ENCODE results near the gene ANKRD31.
A peak's percentile ranks its signal among the peaks of the same experiment; 100 is the strongest.

ANKRD31 gene

GRCh38 chr5:75057561-75057960 is 179.1 kb downstream of the ANKRD31 start:
- DNase-seq = peak; percentile 37

DNA sequence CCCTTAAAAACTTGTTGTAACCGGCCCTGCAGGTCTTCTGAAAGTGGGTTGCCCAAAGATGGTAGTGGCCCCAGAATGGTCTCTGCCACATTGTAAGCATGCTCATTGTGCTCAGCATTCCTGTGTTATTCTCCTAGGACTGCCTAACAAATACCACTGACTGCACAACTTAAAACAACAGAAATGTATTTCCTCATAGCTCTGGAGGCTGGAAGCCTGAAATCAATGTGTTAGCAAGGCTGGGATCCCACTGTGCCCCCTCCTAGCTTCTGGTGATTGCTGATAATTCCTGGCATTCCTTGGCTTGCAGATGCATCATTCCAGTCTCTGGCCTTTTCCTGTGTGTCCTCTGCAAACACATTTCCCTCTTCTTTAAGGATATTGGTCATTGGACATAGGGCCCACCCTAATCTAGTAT is 180.9 kb downstream of the ANKRD31 start:
- no peak for DNase-seq

- DNase-seq = no peak
These were observed 182.3 kb downstream of the ANKRD31 start for GRCh38 chr5:75054134-75054930.

- DNase-seq = peak; percentile 60
These were observed 183.2 kb downstream of the ANKRD31 start for GRCh38 chr5:75053304-75054133.

- DNase-seq = no peak
These were observed 183.7 kb downstream of the ANKRD31 start for GRCh38 chr5:75053054-75053303.

- peak; percentile 37 for DNase-seq
These were observed 184.3 kb downstream of the ANKRD31 start, which contains the start of gene GCNT4 for GRCh38 chr5:75052192-75053053. TSS of gene GCNT4 (minus strand) at chr5:75052558. CDS start at chr5:75030037, 22,521 bp downstream.

GRCh38 chr5:75051217-75051751 is 185.4 kb downstream of the ANKRD31 start:
- peak; percentile 8 for DNase-seq

GRCh38 chr5:75050415-75050814 is 186.3 kb downstream of the ANKRD31 start:
- peak; percentile 12 for DNase-seq

GRCh38 chr5:75049456-75050351 is 187.0 kb downstream of the ANKRD31 start:
- DNase-seq = peak; percentile 74

- no peak for DNase-seq
These were observed 188.2 kb downstream of the ANKRD31 start for GRCh38 chr5:75048457-75048953.

- DNase-seq = no peak
These were observed 189.3 kb downstream of the ANKRD31 start for GRCh38 chr5:75047356-75047755.

DNA sequence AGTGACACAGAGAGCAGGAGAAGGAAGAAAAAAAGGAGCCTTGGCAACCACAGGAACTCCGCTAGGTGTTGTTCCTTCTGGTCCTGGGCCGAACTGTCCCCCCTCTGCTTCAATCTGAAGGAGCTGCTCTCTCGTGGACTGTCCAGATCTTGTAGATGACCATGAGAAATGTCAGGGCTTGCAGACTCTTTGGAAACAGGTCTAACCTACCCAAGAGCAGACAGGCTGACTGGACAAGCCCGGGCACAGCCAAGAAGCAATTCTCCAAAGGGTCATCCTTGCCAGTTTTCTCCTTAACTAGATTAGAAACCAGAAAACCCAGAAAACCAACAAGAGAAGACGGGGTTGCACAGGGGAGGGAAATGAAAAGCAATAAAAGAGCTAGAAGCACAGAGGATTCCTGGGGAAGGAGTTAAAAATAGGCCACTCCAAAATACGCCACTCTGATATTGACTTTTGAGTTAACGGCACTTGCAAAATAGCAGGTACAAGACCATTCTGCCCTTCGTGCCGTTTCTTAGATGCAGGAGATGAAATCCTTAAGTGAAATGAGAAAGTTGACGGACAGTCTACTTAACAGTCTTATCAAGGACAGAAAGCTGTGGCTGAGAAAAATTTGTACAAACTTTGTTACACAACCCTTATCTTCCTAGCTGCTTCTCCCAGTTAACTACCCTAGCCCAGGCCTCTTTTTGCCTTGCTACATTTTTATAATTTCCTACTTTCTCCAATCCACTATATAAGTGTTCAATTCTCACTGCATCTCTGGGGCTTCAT is 190.1 kb downstream of the ANKRD31 start:
- DNase-seq = no peak

- DNase-seq = peak; percentile 16
These were observed 191.6 kb downstream of the ANKRD31 start for GRCh38 chr5:75045071-75045470.

GRCh38 chr5:75044406-75044805 is 192.3 kb downstream of the ANKRD31 start:
- no peak for DNase-seq

DNA sequence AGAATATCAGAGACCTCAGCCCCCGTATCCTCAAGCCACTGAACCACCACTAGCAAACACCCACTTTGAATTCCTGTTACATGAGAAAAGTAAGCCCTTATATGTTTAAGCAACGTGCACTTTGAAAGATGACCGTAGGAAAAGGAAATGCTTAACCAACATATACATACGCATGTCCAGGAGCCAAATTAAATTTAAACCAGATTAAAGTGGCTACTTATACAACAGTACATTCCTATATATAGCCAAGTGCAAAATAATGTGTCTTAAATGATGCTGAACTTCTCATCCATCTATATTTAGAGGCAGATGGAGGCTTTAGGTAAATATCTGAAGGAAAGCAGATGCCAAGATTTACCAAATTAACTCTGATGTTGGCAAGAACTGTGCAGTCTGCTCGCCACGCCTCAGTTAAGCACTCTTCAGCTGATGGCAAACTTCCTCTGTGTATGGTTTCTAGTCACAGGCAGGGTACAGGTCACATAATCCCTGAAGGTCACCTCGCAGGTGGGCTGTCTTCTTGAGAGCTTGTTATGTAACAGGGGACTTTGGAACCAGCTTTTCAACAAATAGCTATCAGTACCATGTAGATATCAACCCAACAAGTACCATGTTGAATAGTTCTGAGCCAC is 192.9 kb downstream of the ANKRD31 start:
- DNase-seq = no peak

DNA sequence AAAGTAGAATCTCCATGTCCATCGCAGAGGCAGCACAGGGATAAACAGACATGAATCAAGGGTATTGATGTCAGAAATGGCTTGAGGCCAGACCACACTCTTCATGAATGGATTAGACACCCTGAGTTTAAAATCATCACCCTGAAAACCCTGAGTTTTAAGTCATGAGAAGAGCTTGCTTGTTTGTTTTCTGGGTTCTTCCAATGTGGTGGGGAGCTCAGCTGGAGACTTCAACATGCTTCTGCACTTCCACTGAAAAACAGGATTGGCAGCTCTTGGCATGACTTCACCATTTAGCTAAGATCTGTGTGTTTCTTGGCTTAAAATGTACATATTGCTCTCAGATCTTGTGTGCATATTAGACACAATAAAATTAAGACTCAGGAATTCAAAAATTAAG is 194.2 kb downstream of the ANKRD31 start:
- no peak for DNase-seq

DNA sequence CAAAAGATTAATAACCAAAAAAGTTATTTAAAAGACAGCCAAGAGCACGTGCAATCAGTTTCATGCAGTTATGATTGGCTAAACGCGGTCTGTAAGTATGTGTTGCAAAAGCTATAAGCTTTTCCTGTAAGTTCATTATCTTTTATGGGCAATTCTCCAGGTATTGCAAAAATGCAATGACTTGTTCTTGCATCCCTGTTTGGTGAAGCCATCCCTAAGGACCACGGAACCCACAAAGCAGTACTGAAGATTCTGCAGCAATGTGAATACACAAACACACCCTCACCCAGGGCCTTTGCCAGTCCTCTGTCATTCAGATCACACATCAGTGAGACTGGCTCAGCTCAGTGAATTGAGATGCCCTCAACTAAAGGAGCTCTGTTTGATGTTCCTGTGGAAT is 195.7 kb downstream of the ANKRD31 start:
- DNase-seq = no peak

GRCh38 chr5:75037106-75037505 is 199.6 kb downstream of the ANKRD31 start:
- no peak for DNase-seq

GRCh38 chr5:75034137-75034739 is 202.4 kb downstream of the ANKRD31 start:
- DNase-seq = peak; percentile 26

DNA sequence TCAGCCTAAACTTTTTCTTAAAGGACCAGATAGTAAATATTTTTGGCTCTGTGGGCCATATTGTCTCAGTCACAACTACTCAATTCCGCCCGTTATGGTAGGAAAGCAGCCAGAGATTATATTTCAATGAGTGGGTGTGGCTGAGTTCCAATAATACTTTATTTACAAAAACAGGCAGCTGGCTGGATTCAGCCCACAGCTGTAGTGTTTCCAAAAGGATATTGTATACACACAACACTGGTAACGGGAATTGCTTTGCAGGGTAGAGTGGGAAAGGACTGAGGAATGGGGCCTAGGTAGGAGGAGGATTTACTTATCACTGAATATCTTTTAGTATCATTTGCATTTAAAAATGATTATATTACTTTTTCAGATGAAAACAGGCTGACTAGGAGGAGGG is 205.3 kb downstream of the ANKRD31 start:
- no peak for DNase-seq

Data from activated CD4-positive, alpha-beta T cell treated with anti-CD3 and anti-CD28 coated beads, Interleukin-10, Interleukin-2, amounts not matched to agents 100 ng/mL and 50 ng/mL, durations not matched to agents 16 hours and 8 hours (primary cell).